HG02610 (cell line): ENCODE data around the gene HK1.

Experiments used
- ATAC-seq: cut with Tn5 transposase; IDR thresholded peaks from one replicate; pipeline ENCODE4 v1.9.1; 2021; ENCODE audit warnings: mild to moderate bottlenecking, moderate library complexity; ENCODE audit not compliant: unreplicated experiment

The HK1 gene

GRCh38 chr10:69372126-69372980, 94.1 kb downstream of the HK1 start:
- no peak for ATAC-seq

- no peak for ATAC-seq
Measured at GRCh38 chr10:69374242-69374641, 95.9 kb downstream of the HK1 start.

- ATAC-seq = no peak
Measured at GRCh38 chr10:69374931-69375306, 96.6 kb downstream of the HK1 start.

- ATAC-seq = no peak
Measured at GRCh38 chr10:69375307-69376151, 97.2 kb downstream of the HK1 start.

- ATAC-seq = no peak
Measured at GRCh38 chr10:69376662-69377061, 98.4 kb downstream of the HK1 start.

GRCh38 chr10:69377191-69377590, 98.9 kb downstream of the HK1 start:
- ATAC-seq = no peak

GRCh38 chr10:69377933-69378332, 99.6 kb downstream of the HK1 start:
- no peak for ATAC-seq

GRCh38 chr10:69379800-69380199, 101.5 kb downstream of the HK1 start:
- ATAC-seq = no peak

- no peak for ATAC-seq
Measured at GRCh38 chr10:69382382-69383117, 104.3 kb downstream of the HK1 start.

GRCh38 chr10:69383558-69383957, 105.3 kb downstream of the HK1 start:
- ATAC-seq = no peak

GRCh38 chr10:69384320-69384719, 106.0 kb downstream of the HK1 start:
- no peak for ATAC-seq

- no peak for ATAC-seq
Measured at GRCh38 chr10:69385454-69386350, 107.4 kb downstream of the HK1 start.

GRCh38 chr10:69387500-69387899, 109.2 kb downstream of the HK1 start:
- ATAC-seq = no peak

- ATAC-seq = no peak
Measured at GRCh38 chr10:69388488-69388887, 110.2 kb downstream of the HK1 start.

GRCh38 chr10:69389827-69390490, 111.7 kb downstream of the HK1 start:
- no peak for ATAC-seq

GRCh38 chr10:69391158-69391557, 112.9 kb downstream of the HK1 start:
- no peak for ATAC-seq

- peak; percentile 74 for ATAC-seq
Measured at GRCh38 chr10:69392481-69393000, 114.2 kb downstream of the HK1 start.

GRCh38 chr10:69394020-69394419, 115.7 kb downstream of the HK1 start:
- ATAC-seq = no peak

GRCh38 chr10:69397972-69398371, 119.7 kb downstream of the HK1 start:
- ATAC-seq = no peak

GRCh38 chr10:69398466-69398865, 120.2 kb downstream of the HK1 start:
- no peak for ATAC-seq
